Inflammatory macrophage (primary cell): Measurements from ENCODE around the gene FABP3.

Experiments used
- DNase-seq, 2 donors: peaks; one replicate each; pipeline ENCODE4 v3.0.0-alpha.2; 2020 to 2022
- total RNA-seq, 18 experiments: gene quantifications; one replicate each; lab custom pipeline; 2026; ENCODE audit warnings: mixed read lengths in 6 of 18, inconsistent platforms in 2 of 18; lab: John Stamatoyannopoulos, UW

FABP3 gene
- 75.3 to 202 (median 137) reads per million in 18 experiments for total RNA-seq

DNA sequence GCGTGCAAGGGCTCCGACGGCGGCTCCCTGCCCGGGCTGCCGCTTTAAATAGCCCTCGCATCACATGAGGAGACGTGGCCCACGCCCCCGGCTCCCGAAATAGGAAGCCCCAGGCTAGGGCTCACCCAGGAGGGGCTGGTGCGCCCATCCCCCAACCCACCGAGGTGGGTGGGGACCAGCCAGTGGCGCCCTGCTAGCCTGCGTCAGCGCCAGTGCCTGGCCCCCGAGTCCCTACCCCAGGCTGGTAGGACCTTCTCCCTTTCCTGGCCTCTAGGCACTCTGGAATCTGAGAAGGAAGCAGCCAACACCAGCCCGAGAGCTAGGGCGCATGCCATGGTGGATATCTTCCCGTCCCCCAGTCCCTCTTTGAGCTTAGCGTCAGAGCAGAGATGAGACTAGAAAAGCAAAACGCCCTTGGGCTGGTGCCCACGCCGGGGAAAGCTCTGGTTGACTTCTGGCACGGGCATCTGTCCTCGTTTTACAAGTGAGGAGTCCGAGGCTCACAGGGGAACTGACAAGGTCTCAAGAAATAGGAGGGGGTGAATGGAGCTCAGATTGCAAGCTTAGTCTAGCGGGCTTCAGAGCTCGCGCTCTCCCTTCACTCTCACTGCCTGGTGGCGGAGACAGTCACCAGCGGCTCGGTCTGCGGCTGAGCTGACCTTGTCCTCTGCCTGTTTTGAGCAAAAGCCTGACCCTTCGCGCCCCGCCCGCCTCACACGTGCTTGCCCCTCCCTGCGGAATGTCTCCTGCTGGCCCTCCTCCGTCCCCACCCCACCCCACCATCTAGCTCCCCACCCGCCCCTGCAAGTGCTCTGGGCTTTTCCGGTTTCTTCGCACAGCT, at the start of gene FABP3:
Gene FABP3, minus strand, starts transcription at position 21 of the 841 bp plus-strand sequence. CDS start 62 bp downstream, outside the sequence.
- peak; percentile 63 to 91 for DNase-seq

DNA sequence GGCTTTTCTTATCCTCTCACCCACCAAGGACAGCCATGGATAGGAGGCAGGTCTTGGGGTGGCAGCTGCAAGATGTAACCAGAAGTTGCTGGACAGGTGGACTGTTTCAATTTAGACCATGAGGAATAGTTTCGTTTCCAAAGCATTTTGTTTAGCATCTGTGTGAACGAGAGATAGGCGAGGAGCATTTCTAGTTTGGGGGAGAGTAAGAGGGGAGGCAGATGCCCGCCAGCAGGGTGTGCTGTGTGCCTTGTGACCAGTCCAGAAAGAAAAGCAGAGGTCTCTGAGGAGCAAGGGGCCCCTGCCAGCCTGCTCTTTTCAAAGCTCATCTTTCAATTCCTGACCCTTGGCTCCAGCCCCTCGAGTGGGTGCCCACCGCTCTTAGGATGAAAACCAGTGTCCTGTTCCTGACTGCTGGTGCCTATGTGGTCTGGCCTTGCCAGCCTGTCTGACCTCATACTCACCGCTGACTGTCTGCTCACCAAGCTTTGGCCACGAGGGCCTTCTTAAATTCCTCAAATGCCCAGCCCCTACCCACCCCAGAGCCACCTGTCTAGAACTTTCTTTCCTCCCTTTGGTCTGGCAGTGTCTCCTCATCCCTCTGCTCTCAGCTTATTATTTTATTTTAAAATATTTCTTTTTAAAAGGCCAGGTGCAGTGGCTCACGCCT, 48.6 kb upstream of the FABP3 start:
- no peak for DNase-seq

GRCh38 chr1:31420716-31421115, 47.8 kb upstream of the FABP3 start:
- no peak for DNase-seq

DNA sequence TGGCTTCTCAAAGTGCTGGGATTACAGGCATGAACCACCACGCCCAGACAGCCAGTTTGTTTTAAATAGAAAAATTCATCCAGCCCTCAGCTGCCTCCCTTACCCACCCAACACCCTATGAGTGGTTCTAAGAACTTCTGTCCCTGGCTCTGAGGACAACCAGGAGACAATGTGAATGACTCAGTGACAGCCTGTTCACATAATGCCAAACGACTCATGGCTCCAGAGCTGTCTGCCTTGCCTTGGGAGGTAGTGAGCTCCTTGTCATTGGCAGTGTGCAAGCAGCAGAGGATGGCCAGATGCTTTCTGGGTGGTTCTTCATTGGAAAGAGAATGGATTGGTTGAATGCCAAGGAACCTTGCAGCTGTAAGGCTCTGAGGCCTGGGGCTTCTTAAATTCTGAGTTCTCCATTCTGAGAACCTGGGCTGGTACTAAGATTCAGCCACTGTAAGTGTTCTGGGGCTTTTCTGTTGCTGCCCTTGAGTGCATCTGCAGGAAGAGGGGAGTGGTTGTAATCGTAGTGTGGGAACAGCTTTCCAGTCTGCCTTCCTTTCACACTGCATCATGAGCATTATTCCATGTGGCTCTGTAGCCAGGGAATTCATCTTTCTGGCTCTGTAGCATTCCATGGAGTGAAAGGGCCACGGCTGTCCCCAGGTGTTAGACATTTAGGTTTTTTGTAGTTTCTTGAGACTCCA, 45.9 kb upstream of the FABP3 start:
- peak in 1 of 2 donors; percentile 25 for DNase-seq

GRCh38 chr1:31417148-31417547, 44.3 kb upstream of the FABP3 start:
- no peak for DNase-seq

GRCh38 chr1:31416101-31416736, 43.3 kb upstream of the FABP3 start:
- no peak for DNase-seq

DNA sequence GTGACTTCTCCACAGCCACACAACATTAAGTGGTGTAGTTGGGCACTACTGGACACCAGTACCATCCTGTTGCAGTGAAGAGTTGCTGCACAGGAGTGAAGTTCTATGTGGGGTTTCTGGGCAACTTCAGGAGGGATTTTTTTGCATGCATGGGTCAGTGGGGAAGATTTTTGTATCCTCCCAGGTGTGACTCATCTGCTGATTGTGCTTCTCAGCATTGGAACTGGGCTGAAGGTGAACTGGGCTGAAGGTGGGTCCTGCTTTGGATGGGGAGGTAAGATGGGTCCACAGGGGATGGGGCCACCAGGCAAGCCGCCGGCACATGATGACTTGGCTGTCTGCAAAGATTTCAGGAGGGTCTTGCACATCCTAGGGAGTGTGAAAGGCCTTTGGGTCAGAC, 42.8 kb upstream of the FABP3 start:
- DNase-seq, result no peak

- DNase-seq, result no peak
These were observed 42.1 kb upstream of the FABP3 start for GRCh38 chr1:31414980-31415370.

GRCh38 chr1:31413405-31414001, 40.6 kb upstream of the FABP3 start:
- peak; percentile 64 to 67 for DNase-seq

DNA sequence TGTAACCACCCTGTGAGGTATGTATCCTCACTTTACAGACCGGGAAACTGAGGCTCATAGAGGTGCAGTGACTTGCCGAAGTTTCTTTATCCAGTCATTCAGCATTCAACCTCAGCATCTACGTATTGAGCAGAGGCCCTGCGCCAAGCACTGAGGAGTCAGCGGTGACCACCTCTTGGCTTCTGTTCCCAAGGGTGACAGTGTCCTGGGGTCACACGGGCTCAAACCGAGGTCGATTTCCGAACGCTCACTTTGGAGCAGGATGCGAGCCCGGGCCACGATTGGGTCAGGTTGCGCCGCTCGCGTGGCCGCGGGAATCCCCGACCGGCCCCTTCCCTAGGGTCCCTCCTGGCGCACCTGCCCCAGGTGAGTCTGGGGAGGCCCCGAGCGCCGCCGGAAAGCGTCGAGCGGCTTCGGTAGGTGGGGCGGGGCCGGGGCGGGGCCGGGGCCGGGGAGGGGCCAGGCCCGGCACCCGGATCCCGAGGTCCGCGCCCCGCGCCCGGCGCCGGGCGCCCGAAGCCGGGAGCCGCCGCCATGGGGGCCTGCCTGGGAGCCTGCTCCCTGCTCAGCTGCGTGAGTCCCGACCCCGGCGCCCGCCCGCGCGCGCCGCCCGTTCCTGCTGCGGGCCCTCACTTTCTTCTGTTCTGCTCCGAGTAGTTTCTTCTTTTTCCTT, 40.0 kb upstream of the FABP3 start, which contains the start of gene SERINC2:
Gene SERINC2, plus strand, starts transcription at position 482 of the 673 bp plus-strand sequence. Its CDS starts 53 bp downstream, at position 535.
- peak in 1 of 2 donors; percentile 36 for DNase-seq

- no peak for DNase-seq
These were observed 39.3 kb upstream of the FABP3 start for GRCh38 chr1:31412205-31412604.

DNA sequence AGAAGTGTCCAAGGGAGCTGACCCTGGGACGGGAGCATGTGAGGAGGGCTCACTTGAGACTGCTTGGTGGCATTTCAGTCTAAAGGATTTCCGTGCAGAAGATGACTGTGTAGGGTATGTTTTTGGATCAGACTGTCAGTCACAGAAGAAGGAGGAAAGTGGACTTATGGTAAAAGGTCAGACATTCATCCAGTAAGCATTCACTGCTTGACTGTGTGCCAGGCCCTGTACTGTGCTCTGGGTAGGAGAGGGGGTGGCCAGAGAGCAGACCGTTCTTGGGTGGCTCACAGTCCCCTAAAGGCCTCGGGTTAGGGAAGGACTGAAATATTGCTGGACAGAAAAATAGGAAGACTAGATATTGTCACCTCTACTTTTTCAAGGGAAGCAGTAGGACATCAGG, 38.0 kb upstream of the FABP3 start:
- no peak for DNase-seq

DNA sequence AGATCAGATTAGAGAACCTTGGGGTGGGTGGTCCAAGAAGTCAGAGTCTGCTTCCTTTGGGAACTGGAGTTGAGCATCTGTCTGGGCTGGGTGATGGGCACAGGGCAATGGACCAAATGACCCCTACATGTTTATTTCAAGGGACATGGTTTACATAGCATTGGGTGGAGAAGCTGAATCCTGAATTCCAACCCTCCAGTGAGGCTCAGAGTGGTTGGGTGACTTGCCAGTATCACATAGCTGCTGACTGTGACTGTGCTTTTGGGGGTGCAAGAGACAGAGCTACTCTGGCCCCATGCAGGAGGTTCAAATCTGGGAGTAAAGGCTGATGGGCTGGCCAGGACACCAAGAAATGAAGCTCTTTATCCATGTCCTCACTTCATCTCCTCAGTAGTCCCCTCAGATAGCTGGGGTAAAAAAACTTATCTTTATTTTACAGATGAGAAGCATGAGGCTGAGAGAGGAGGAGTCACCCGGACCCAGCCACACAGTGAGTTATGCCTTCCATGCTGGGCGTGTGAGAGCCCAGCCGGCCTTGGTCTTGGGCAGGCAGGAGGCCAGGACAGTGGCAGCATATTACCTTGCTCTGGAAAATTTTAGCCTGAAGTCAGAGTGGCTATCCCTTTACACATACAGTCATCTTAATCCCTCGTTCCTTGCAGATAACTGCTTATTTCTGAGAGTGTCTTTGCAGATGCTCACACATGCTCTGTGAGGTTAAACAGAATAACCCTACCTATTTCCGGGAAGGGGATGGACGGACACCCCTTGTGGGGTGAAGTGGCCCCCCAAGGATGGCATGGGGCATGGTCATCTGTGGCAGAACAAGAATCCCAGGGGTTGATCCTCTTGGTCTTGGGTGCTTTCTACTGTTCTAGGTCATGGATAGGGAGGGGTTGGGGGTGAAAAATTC, 37.3 kb upstream of the FABP3 start:
- no peak for DNase-seq

- no peak for DNase-seq
These were observed 36.0 kb upstream of the FABP3 start for GRCh38 chr1:31408788-31409318.

GRCh38 chr1:31407029-31407626, 34.3 kb upstream of the FABP3 start:
- DNase-seq, result peak; percentile 13 to 44

DNA sequence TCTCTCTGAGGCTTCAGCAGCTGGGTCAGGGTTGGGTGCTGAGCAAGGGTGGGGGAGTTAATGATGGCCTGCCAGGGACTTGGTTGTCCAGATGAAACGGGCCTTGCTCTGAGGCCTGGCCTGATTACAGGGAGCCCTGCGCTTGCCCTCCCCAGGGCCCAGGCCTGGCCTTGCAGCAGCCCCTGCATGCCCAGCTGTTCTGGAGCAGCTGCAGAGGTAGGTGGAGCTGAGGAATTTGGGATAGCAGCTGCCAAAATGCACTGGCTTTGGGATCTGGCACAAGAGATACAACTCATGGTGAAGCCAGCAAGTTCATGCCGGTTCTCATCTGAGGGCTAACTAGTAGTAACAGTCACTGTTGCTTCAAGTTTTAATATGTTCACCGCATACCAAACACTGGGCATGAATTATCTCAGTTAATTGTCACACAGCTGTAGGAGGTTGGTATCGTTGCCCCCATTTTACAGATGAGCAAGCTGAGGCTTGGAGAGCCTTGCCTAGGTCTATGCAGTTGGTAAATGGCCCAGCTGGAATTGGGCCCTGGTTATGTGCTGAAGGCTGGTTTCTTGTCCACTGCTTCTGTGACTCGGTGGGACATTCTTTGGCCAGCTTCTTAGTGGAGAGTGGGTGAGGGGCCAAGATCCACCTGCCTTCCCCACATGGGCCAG, 32.8 kb upstream of the FABP3 start:
- DNase-seq, result no peak

DNA sequence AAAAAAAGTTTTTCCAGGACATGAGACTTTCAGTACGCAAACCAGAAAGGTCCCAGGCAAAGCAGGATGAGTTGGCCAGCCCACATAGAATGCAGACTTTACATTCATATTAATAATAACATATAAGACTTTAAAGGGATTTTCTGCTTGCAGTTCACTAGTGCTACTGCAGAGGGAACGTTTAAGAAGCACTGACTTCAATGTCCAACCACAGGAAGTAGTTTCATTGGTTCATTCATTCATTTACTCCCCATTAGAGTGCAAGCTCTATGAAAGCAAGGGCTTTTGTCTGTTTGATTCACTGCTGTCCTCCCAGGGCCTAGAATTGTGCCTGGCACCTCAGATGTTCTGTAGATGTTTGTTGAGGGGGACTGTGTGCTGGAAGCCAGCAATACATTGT, 28.4 kb upstream of the FABP3 start:
- no peak for DNase-seq

DNA sequence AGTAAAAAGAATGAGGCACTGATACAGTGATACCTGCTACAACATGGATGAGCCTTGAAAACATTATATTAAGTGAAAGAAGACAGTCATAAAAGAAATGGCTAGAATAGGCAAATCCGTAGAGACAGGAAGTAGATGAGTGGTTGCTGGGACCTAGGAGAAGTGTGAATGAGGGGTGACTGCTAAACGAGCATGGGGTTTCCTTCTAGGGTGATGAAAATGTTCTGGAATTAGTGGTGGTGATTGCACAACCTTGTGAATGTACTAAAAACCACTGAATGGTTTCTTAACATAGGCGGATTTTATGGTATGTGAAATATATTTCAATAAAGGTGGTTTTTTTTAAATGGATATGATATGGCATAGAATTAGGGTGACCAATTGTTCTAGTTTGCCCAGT, 27.5 kb upstream of the FABP3 start:
- peak; percentile 57 to 68 for DNase-seq

GRCh38 chr1:31399976-31400375, 27.1 kb upstream of the FABP3 start:
- no peak for DNase-seq
